ENCODE results near the gene UTY.

Gene UTY

GRCh38 chrY:13363641-13364040 is 116.2 kb downstream of the UTY start:
- Mint-ChIP-seq H3K4me3 (no peak overlapping the region), H3K9me3 (no peaks in the 10 kb centered on the region), H3K27ac (no peak overlapping the region), H3K36me3 (ENCODE audit: low read depth) (peaks cover 2% of the 10 kb centered on the region), H3K27me3 (no peaks in the 10 kb centered on the region), H3K4me1 (peaks cover 21% of the 10 kb centered on the region)
- DNase-seq (no peak), ATAC-seq (no peak)

DNA sequence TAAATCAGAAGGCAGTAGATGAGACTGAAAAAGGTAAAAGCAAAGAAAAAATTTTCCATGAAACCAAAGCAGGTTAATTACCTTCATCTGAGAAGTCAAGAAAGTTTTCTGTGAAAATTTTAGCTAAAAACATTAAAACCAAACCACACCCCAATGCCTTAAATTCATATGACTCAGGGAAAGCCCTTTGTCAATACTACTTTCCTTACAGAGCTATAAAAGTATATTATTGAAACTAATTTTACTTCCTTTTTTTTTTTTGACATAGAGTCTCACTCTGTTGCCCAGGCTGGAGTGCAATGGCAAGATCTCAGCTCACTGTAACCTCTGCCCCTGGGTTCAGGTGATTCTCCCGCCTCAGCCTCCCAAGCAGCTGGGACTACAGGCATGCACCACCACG is 117.2 kb downstream of the UTY start:
- H3K9me3 Mint-ChIP-seq, result no peaks in the 10 kb centered on the region
- H3K4me1 Mint-ChIP-seq, result peaks cover 24% of the 10 kb centered on the region

DNA sequence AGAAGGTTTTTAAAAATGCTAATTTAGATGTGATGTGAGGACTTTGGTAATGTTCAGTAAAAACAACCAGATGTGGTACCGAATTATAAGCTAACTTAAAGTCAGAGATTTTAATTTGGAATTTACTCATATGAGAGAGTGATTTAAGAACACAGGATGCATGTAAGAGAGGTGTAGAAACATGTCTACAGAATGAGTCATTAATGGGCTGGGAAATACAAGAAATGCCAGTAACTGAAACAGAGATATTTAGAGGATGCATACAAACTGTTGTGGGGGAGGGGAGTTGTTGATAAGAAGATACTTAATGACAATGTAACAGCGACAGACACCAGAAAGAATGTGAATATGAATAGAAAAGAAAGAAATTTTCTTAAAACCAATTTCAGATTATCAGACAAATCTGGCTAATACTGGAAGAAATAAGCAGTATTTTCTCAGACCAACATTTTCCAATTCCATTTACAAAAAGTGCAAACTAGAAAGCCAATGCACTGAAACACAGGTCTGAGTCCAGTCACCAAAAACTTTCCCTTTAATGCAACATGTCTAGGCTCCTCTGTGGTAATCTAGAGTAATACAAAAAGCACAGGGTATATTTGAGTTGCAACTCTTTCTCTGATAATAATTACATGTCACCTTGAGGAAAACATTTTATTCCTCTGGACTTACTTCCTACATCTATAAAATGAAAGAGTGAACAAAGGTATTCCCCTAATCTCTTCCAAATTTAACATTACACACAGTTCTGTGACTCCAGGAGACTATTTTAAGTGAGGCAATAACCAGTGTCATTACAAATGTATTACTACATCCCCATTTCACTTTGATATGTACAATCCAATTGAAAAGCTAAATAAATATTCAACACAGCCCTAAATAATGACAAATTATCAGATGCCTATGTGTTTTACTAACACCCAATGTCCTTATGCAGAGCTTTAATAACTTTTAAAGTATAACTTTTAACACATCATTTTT is 117.9 kb downstream of the UTY start:
- DNase-seq (no peak), ATAC-seq (no peak)
- H3K4me1 Mint-ChIP-seq, result peaks cover 24% of the 10 kb centered on the region
- H3K27ac Mint-ChIP-seq, result peak overlapping the region; percentile 4
- no peaks in the 10 kb centered on the region for H3K9me3 Mint-ChIP-seq
- H3K4me3 Mint-ChIP-seq, result no peak overlapping the region
- H3K27me3 Mint-ChIP-seq, result no peaks in the 10 kb centered on the region
- peaks cover 8% of the 10 kb centered on the region for H3K36me3 Mint-ChIP-seq (ENCODE audit: low read depth)

More for the DNA sequence above, 117.2 kb downstream of the UTY start:
- Mint-ChIP-seq H3K27me3 (no peaks in the 10 kb centered on the region), H3K27ac (no peak overlapping the region), H3K36me3 (ENCODE audit: low read depth) (peaks cover 6% of the 10 kb centered on the region), H3K4me3 (no peak overlapping the region)
- ATAC-seq, result no peak
- no peak for DNase-seq

DNA sequence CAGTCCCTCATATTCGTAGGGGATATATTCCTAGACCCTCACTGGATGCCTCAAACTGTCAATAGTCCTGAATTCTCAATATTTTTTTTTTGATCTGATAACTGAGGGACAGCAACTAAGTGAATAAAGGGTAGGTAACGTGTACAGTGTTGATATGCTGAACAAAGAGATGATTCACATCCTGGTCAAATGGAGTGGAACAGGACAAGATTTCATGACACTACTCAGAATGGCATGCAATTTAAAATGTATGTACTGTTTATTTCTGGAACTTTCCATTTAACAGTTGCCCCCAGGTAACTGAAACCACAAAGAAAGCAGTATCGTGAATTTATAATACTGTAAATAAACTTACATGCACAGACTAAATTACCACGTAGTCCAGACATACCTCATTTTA is 128.4 kb downstream of the UTY start:
- no peak for DNase-seq

GRCh38 chrY:13347106-13347505 is 132.7 kb downstream of the UTY start:
- DNase-seq, result no peak
- ATAC-seq, result no peak
- H3K27ac Mint-ChIP-seq, result no peak overlapping the region
- H3K36me3 Mint-ChIP-seq (ENCODE audit: low read depth), result peaks cover 20% of the 10 kb centered on the region
- H3K4me3 Mint-ChIP-seq, result no peak overlapping the region
- no peaks in the 10 kb centered on the region for H3K9me3 Mint-ChIP-seq
- H3K27me3 Mint-ChIP-seq, result no peaks in the 10 kb centered on the region
- H3K4me1 Mint-ChIP-seq, result peaks cover 15% of the 10 kb centered on the region

More for the DNA sequence above, 128.4 kb downstream of the UTY start:
- no peak for ATAC-seq
- peaks cover 4% of the 10 kb centered on the region for H3K4me1 Mint-ChIP-seq
- H3K9me3 Mint-ChIP-seq, result no peaks in the 10 kb centered on the region
- H3K36me3 Mint-ChIP-seq (ENCODE audit: low read depth), result peaks cover 30% of the 10 kb centered on the region
- no peak overlapping the region for H3K27ac Mint-ChIP-seq
- H3K27me3 Mint-ChIP-seq, result no peaks in the 10 kb centered on the region
- H3K4me3 Mint-ChIP-seq, result no peak overlapping the region

GRCh38 chrY:13345549-13345948 is 134.3 kb downstream of the UTY start:
- Mint-ChIP-seq H3K27ac (no peak overlapping the region), H3K4me1 (peaks cover 15% of the 10 kb centered on the region), H3K4me3 (no peak overlapping the region), H3K36me3 (ENCODE audit: low read depth) (peaks cover 24% of the 10 kb centered on the region), H3K9me3 (no peaks in the 10 kb centered on the region), H3K27me3 (no peaks in the 10 kb centered on the region)
- ATAC-seq, result peak; percentile 22
- no peak for DNase-seq

DNA sequence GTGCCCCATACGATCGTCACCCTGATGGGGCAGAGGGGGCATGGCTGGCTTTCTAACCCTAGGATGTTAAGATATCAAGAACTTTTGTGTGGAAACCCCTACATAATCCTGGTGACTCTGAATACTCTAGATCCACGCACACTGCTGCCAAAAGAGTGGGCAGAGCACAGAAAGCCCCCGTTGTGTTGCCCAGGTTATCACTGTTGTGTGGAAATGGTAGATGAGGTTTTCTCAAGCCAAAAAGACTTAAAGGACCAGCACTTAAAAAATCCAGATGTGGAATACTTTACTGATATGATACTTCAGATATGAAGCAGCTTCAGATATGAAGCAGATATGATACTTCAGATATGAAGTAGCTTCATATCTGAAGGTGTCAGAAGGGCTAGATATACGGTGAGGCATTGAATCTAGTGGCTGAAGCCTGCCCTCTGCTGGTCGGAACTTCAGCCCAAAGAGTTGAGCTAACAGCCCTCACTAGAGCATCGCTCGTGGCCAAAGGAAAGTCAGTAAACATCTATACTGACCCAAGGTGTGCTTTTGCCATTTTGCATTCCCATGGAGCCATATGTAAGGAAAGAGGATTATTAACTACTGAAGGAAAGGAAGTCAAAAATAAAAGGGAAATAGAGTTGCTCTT is 136.4 kb downstream of the UTY start:
- Mint-ChIP-seq H3K4me3 (no peak overlapping the region), H3K27me3 (no peaks in the 10 kb centered on the region), H3K27ac (peak overlapping the region; percentile 34), H3K9me3 (no peaks in the 10 kb centered on the region), H3K4me1 (peaks cover 13% of the 10 kb centered on the region), H3K36me3 (ENCODE audit: low read depth) (peaks cover 28% of the 10 kb centered on the region)
- ATAC-seq, result peak; percentile 92
- DNase-seq, result peak; percentile 51

DNA sequence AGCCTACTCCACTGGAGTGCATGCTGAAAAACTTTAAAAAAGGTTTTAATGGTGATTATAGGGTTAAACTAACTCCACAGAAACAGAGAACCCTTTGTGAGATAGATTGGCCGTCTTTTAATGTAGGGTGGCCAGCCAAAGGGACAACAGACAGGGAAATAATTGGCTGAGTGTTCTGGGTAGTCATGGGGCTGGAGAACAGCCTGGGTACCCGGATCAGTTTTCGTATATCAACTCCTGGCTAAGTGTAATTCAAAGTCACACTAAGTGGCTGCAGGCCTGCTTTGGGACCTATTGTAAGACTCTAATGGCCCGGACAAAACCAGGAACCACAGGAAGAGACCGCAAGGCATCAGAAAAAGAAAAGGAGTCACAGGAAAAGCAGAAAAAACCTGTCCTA is 139.9 kb downstream of the UTY start:
- Mint-ChIP-seq H3K27ac (no peak overlapping the region), H3K4me3 (no peak overlapping the region), H3K27me3 (no peaks in the 10 kb centered on the region), H3K36me3 (ENCODE audit: low read depth) (peaks cover 34% of the 10 kb centered on the region), H3K4me1 (peaks cover 11% of the 10 kb centered on the region), H3K9me3 (no peaks in the 10 kb centered on the region)
- ATAC-seq (no peak), DNase-seq (no peak)

DNA sequence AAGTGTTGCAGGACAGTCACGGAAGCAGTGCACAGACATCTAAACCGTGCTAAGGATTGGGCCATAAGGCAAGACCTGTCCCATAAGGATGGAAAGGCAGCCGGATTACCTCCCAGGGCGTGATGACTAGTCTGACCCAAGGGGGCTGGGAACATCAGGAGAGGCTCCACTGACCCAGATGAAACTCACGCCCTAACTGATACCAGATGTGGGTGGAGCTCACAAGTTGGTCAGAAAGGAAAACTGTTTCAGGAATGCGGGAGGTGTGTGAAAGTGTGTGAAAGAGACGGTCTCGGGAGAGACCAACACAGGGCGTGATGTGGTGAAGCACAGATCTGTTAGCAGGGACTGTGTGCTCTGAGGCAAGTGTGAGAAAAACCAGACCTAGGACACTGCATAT is 140.5 kb downstream of the UTY start:
- H3K4me1 Mint-ChIP-seq, result peaks cover 11% of the 10 kb centered on the region
- DNase-seq (no peak), ATAC-seq (no peak)
- peaks cover 40% of the 10 kb centered on the region for H3K36me3 Mint-ChIP-seq (ENCODE audit: low read depth)
- H3K4me3 Mint-ChIP-seq, result no peak overlapping the region
- no peaks in the 10 kb centered on the region for H3K27me3 Mint-ChIP-seq
- no peaks in the 10 kb centered on the region for H3K9me3 Mint-ChIP-seq
- H3K27ac Mint-ChIP-seq, result peak overlapping the region; percentile 67

- H3K36me3 Mint-ChIP-seq (ENCODE audit: low read depth), result peaks cover 44% of the 10 kb centered on the region
- DNase-seq, result no peak
- peaks cover 9% of the 10 kb centered on the region for H3K4me1 Mint-ChIP-seq
- no peaks in the 10 kb centered on the region for H3K9me3 Mint-ChIP-seq
- no peak for ATAC-seq
- no peak overlapping the region for H3K27ac Mint-ChIP-seq
- H3K4me3 Mint-ChIP-seq, result no peak overlapping the region
- no peaks in the 10 kb centered on the region for H3K27me3 Mint-ChIP-seq
These were observed 141.1 kb downstream of the UTY start for GRCh38 chrY:13338711-13339110.

- H3K4me1 Mint-ChIP-seq, result peaks cover 7% of the 10 kb centered on the region
- ATAC-seq, result no peak
These were observed 141.9 kb downstream of the UTY start for GRCh38 chrY:13337934-13338333.

GRCh38 chrY:13333791-13334190 is 146.0 kb downstream of the UTY start:
- H3K27me3 Mint-ChIP-seq, result no peaks in the 10 kb centered on the region
- H3K36me3 Mint-ChIP-seq (ENCODE audit: low read depth), result peaks cover 47% of the 10 kb centered on the region

More at GRCh38 chrY:13337934-13338333, 141.9 kb downstream of the UTY start:
- Mint-ChIP-seq H3K27me3 (no peaks in the 10 kb centered on the region), H3K27ac (no peak overlapping the region), H3K36me3 (ENCODE audit: low read depth) (peaks cover 49% of the 10 kb centered on the region), H3K9me3 (no peaks in the 10 kb centered on the region), H3K4me3 (no peak overlapping the region)
- no peak for DNase-seq

DNA sequence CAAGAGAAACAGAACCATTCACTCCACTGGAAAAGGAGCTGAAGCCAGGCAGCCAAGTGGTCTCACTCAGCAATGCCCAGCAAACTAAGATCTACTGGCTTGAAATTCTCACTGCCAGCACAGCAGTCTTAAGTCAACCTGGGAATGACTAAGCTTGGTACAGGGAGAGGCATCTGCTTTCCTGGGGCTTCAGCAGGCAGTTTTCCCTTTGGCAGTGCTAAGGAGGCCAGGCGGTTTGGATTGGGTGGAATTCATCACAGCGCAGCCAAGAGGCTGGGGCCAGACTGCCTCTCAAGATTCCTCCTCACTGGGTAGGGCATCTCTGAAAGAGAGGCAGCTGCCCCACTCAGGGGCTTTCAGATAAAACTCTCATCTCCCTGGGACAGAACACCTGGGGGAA is 149.2 kb downstream of the UTY start:
- Mint-ChIP-seq H3K4me1 (peaks cover 23% of the 10 kb centered on the region), H3K27me3 (no peaks in the 10 kb centered on the region), H3K36me3 (ENCODE audit: low read depth) (peaks cover 48% of the 10 kb centered on the region), H3K9me3 (no peaks in the 10 kb centered on the region), H3K27ac (no peak overlapping the region), H3K4me3 (no peak overlapping the region)
- ATAC-seq (no peak), DNase-seq (no peak)

More at GRCh38 chrY:13333791-13334190, 146.0 kb downstream of the UTY start:
- no peak for ATAC-seq
- H3K4me3 Mint-ChIP-seq, result no peak overlapping the region
- H3K27ac Mint-ChIP-seq, result no peak overlapping the region
- no peak for DNase-seq
- H3K4me1 Mint-ChIP-seq, result peaks cover 21% of the 10 kb centered on the region
- no peaks in the 10 kb centered on the region for H3K9me3 Mint-ChIP-seq

DNA sequence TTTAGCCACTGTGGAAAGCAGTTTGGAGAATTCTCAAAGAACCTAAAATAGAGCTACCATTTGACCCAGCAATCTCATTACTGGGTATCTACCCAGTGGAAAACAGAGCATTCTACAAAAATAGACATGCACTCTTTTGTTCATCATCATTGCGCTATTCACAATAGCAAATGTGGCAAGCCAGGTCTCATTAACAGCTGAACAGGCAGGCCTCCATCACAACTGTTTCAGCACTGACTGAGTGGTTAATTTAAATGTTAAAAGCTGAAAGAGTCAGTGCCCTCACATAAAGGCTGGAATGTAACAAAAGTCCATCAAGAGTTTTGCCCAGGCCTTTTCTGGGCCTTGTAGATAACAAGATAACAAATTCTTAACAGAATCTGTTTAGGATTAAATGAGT is 166.9 kb downstream of the UTY start:
- no peak overlapping the region for H3K4me3 Mint-ChIP-seq
- H3K4me1 Mint-ChIP-seq, result peaks cover 4% of the 10 kb centered on the region
- H3K27ac Mint-ChIP-seq, result no peak overlapping the region
- ATAC-seq (no peak), DNase-seq (no peak)
- H3K36me3 Mint-ChIP-seq (ENCODE audit: low read depth), result peaks cover 43% of the 10 kb centered on the region
- no peaks in the 10 kb centered on the region for H3K9me3 Mint-ChIP-seq
- no peaks in the 10 kb centered on the region for H3K27me3 Mint-ChIP-seq

DNA sequence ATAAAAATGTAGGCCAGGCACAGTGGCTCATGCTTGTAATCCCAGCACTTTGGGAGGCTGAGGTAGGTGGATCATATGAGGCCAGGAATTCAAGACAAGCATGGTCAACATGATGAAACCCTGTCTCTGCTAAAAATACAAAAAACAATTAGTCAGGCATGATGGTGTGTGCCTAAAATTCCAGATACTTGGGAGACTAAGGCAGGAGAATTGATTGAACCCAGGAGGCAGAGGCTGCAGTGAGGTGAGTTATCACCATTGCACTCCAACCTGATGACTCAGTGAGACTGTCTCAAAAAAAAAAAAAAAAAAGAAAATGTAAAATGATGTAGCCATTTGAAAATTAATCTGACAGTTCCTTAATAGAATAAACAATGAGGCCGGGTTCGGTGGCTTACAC is 171.9 kb downstream of the UTY start:
- Mint-ChIP-seq H3K27me3 (no peaks in the 10 kb centered on the region), H3K36me3 (ENCODE audit: low read depth) (peaks cover 44% of the 10 kb centered on the region), H3K4me1 (peaks cover 30% of the 10 kb centered on the region), H3K4me3 (no peak overlapping the region), H3K27ac (peak overlapping the region; percentile 27), H3K9me3 (no peaks in the 10 kb centered on the region)
- ATAC-seq (no peak), DNase-seq (no peak)

Measured in activated naive CD8-positive, alpha-beta T cell treated with anti-CD3 and anti-CD28 coated beads, Interleukin-2, amount 50 U/mL, for 24 hours (primary cell).